GM19239 (cell line): Measurements from ENCODE around the gene DGUOK.

ENCODE experiments used
- DNase-seq: peaks from one replicate; pipeline ENCODE4 v3.0.0; 2011; ENCODE audit warnings: low spot score; ENCODE audit not compliant: insufficient read length
- FAIRE-seq: peaks from 2 replicates; lab custom pipeline; 2011; peaks lifted over from hg19 to GRCh38; lab: Jason Lieb, UNC

DGUOK gene

DNA sequence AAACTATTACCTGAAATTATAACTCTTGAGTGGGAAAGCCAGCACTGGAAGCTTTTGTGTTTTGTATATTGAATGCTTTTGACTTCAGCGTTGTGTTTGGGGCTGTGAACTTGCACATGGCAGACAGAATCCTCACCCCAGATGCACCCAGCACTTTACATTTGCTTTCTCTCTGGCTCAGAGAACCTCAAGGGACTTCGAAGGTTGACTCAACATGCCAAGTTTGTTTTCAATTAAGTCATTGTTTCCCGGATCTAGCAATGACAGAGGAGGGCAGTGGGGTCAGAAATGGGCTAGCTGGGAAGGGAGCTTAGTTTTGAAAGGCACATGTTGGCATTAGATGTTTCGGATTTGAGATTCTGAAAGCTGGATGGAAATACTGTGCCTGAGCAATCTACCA lies 80.4 kb downstream of the DGUOK start:
- FAIRE-seq (no peak), DNase-seq (no peak)

DNA sequence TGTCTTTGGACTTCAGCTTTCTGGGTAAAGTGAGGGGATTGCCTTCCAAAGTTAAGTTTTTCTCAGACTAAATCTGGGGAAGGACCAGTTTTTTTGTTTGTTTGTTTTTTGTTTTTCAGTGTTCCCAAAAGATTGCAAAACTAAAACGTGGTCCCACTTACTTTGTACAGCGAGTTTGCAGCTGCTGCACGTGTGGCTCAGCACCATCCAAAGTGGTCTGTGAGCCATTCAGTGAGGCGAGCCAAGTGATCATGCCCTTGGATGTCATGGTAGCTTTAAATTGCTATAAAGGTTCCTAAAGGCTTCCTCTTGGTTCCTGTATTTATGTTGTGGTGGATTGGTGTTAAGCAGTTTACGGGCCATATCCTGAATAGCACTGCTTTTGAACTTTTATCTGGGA lies 81.0 kb downstream of the DGUOK start:
- no peak for FAIRE-seq

More for the DNA sequence above, 81.0 kb downstream of the DGUOK start:
- no peak for DNase-seq
